Right atrium auricular region (tissue), 2 donors: ENCODE results near the gene GJD3. TPM values are rescaled to one million over a fixed set of nuclear protein-coding genes. Genes with fewer than 3 reads are reported as not detected.
"Not testable (repeated sequence)": the region's sequence is repeated elsewhere in the genome, so short reads cannot be mapped to it uniquely, and the experiment has no call there.

Experiments
- DNase-seq: peaks from one replicate; pipeline ENCODE4 v3.0.0-alpha.2; 2019; ENCODE audit warnings: low spot score
- H3K27ac ChIP-seq, 2 donors: fragments of 200-600 bp; sonication (generic); 1 replicate in 1 of 2; 2 replicates in 1 of 2; pipeline ENCODE4 v1.5.1; 2016 to 2019
- H3K27me3 ChIP-seq, 2 donors: fragments of 200-600 bp; sonication (generic); one replicate each; pipeline versions ENCODE4 v1.5.1 to v1.6.0; 2017 to 2019
- H3K36me3 ChIP-seq: fragments of 200-600 bp; sonication (generic); one replicate; pipeline ENCODE4 v1.5.1; 2016
- H3K4me1 ChIP-seq, 2 donors: fragments of 200-600 bp; sonication (generic); one replicate each; pipeline versions ENCODE4 v1.5.1 to v1.6.0; 2017 to 2019
- H3K4me3 ChIP-seq, 2 donors: fragments of 200-600 bp; sonication (generic); 1 replicate in 1 of 2; 2 replicates in 1 of 2; pipeline ENCODE4 v1.5.1; 2017 to 2019; ENCODE audit warnings: mild to moderate bottlenecking in 1 of 2, moderate library complexity in 1 of 2
- H3K9me3 ChIP-seq, 2 donors: fragments of 200-600 bp; sonication (generic); one replicate each; pipeline ENCODE4 v1.5.1; 2019
- total RNA-seq, 2 donors: library from RNA; depleted of rRNA; stranded (reverse); fragments of >200 nt; gene quantifications; one replicate each; pipeline ENCODE4 v1.1.0, GENCODE V29; 2016
- TF ChIP-seq, protein P1 (sequence below), 2 donors: fragments of 200-600 bp; sonication (generic); IDR thresholded peaks; one replicate each; pipeline ENCODE4 v1.5.1; 2019; ENCODE audit warnings: antibody characterized with exemption in 2 of 2

Gene GJD3
- total RNA-seq, 2 donors from 2014 or later = 1.6 TPM; not detected in 1

- TF ChIP-seq, protein P1, sequence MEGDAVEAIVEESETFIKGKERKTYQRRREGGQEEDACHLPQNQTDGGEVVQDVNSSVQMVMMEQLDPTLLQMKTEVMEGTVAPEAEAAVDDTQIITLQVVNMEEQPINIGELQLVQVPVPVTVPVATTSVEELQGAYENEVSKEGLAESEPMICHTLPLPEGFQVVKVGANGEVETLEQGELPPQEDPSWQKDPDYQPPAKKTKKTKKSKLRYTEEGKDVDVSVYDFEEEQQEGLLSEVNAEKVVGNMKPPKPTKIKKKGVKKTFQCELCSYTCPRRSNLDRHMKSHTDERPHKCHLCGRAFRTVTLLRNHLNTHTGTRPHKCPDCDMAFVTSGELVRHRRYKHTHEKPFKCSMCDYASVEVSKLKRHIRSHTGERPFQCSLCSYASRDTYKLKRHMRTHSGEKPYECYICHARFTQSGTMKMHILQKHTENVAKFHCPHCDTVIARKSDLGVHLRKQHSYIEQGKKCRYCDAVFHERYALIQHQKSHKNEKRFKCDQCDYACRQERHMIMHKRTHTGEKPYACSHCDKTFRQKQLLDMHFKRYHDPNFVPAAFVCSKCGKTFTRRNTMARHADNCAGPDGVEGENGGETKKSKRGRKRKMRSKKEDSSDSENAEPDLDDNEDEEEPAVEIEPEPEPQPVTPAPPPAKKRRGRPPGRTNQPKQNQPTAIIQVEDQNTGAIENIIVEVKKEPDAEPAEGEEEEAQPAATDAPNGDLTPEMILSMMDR (IDR thresholded peaks at IDR 0.05) = no peak
Measured at GRCh38 chr17:40404003-40404402, 39.5 kb upstream of the GJD3 start.

GRCh38 chr17:40402668-40403067, 38.1 kb upstream of the GJD3 start:
- Histone ChIP-seq H3K9me3 (no peaks in the 10 kb centered on the region), H3K4me1 (no peaks in the 10 kb centered on the region), H3K27ac (no peak overlapping the region), H3K4me3 (no peak overlapping the region), H3K27me3 (no peaks in the 10 kb centered on the region), H3K36me3 (no peaks in the 10 kb centered on the region)
- no peak for DNase-seq
- TF ChIP-seq, protein P1 (IDR thresholded peaks at IDR 0.05) = no peak

More at GRCh38 chr17:40404003-40404402, 39.5 kb upstream of the GJD3 start:
- Histone ChIP-seq H3K27ac (no peak overlapping the region), H3K9me3 (no peaks in the 10 kb centered on the region), H3K4me1 (no peaks in the 10 kb centered on the region), H3K36me3 (no peaks in the 10 kb centered on the region), H3K27me3 (no peaks in the 10 kb centered on the region), H3K4me3 (no peak overlapping the region)
- DNase-seq = no peak

DNA sequence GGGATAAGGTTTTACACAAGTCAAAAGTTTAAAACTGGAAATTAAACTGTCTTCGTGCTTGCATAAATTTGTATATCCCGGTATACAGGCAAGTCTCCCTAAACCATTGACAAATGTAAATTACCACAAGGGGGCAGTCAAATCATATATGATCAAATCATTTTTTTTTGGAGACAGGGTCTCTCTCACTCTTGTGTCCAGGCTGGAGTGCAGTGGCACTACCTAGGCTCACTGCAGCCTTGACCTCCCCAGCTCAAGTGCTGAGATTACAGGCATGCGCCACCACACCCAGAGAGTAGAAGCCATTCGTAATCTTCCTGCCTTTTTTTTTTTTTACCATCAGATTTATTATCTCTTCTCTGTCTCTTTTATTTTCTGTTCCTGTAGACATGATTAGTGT, 34.6 kb upstream of the GJD3 start:
- DNase-seq = no peak
- TF ChIP-seq, protein P1 (IDR thresholded peaks at IDR 0.05) = peak; percentile 20 to 74
- no peaks in the 10 kb centered on the region for H3K27me3 ChIP-seq
- H3K9me3 ChIP-seq = no peaks in the 10 kb centered on the region
- H3K4me1 ChIP-seq = no peaks in the 10 kb centered on the region
- no peak overlapping the region for H3K4me3 ChIP-seq
- H3K27ac ChIP-seq = no peak overlapping the region
- H3K36me3 ChIP-seq = no peaks in the 10 kb centered on the region

GRCh38 chr17:40386555-40386954, 22.0 kb upstream of the GJD3 start:
- not testable (repeated sequence) for H3K4me1 ChIP-seq, H3K27ac ChIP-seq, DNase-seq

DNA sequence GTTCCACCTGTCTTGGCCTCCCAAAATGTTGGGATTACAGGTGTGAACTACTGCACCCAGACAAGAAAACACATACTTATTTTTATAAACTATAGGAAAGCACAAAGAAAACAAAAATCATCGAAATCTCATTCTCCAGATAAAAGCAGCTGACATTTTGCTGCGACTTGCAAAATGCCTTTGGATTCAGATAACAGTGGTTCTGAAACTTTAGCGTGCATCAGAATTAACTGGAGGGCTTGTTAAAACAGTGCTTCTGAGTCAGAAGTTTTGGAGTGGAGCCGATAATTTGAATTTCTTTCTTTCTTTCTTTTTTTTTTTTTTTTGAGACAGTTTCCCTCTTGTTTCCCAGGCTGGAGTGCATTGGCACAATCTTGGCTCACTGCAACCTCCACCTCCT, 17.7 kb upstream of the GJD3 start:
- no peaks in the 10 kb centered on the region for H3K9me3 ChIP-seq
- TF ChIP-seq, protein P1 (IDR thresholded peaks at IDR 0.05) = no peak
- no peaks in the 10 kb centered on the region for H3K4me1 ChIP-seq
- H3K27ac ChIP-seq = no peak overlapping the region
- no peak overlapping the region for H3K4me3 ChIP-seq
- DNase-seq = no peak
- H3K36me3 ChIP-seq = no peaks in the 10 kb centered on the region
- no peaks in the 10 kb centered on the region for H3K27me3 ChIP-seq

More at GRCh38 chr17:40386555-40386954, 22.0 kb upstream of the GJD3 start:
- not testable (repeated sequence) for H3K27me3 ChIP-seq, H3K36me3 ChIP-seq, H3K4me3 ChIP-seq, H3K9me3 ChIP-seq

GRCh38 chr17:40378966-40379365, 14.4 kb upstream of the GJD3 start:
- no peaks in the 10 kb centered on the region for H3K4me1 ChIP-seq
- H3K9me3 ChIP-seq = no peaks in the 10 kb centered on the region
- H3K27ac ChIP-seq = no peak overlapping the region
- no peaks in the 10 kb centered on the region for H3K27me3 ChIP-seq
- TF ChIP-seq, protein P1 (IDR thresholded peaks at IDR 0.05) = no peak
- no peak overlapping the region for H3K4me3 ChIP-seq
- DNase-seq = no peak
- H3K36me3 ChIP-seq = no peaks in the 10 kb centered on the region
